GM12801 (cell line): Measurements from ENCODE around the gene APOB.

Source experiments
- TF ChIP-seq, protein P1 (sequence below): IDR thresholded peaks from one replicate; pipeline ENCODE4 v1.5.1; 2011; ENCODE audit warnings: control low read depth; ENCODE audit not compliant: insufficient read length; ENCODE audit errors: extremely low read depth

APOB gene

DNA sequence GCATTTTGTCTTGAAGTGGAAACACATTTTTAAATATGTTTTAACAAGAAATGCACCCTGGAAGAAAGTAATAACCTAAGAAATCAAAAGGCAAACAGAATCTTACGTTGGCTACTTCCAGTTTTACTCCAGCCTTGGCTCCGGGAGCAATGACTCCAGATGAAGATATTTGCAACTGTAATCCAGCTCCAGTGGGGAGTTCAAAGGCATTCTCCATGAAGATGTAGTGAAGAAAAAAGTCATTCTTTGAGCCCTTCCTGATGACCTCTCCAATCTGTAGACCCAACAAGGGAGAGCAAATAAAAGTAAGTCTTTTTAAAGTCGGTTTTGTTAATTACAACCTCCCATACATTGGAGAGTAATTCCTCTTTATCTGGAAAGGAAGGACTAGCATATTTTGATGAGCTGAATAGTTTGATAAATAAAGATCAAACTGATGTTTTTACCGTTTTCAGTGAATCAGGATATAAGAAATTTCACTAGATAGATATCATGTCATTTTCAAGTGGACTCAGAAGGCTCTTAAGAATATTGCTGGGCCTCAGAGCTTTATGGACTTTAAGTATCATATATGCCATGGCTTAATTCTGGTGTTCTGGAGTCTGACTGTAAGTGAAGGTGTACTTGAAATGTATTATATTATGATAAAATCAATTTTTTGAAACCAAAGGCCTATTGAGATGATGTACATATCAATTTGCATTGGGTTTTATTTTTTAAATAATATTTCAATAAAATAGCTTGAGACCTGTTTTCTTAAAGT, 20.3 kb downstream of the APOB start:
- TF ChIP-seq, protein P1, sequence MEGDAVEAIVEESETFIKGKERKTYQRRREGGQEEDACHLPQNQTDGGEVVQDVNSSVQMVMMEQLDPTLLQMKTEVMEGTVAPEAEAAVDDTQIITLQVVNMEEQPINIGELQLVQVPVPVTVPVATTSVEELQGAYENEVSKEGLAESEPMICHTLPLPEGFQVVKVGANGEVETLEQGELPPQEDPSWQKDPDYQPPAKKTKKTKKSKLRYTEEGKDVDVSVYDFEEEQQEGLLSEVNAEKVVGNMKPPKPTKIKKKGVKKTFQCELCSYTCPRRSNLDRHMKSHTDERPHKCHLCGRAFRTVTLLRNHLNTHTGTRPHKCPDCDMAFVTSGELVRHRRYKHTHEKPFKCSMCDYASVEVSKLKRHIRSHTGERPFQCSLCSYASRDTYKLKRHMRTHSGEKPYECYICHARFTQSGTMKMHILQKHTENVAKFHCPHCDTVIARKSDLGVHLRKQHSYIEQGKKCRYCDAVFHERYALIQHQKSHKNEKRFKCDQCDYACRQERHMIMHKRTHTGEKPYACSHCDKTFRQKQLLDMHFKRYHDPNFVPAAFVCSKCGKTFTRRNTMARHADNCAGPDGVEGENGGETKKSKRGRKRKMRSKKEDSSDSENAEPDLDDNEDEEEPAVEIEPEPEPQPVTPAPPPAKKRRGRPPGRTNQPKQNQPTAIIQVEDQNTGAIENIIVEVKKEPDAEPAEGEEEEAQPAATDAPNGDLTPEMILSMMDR = no peak

DNA sequence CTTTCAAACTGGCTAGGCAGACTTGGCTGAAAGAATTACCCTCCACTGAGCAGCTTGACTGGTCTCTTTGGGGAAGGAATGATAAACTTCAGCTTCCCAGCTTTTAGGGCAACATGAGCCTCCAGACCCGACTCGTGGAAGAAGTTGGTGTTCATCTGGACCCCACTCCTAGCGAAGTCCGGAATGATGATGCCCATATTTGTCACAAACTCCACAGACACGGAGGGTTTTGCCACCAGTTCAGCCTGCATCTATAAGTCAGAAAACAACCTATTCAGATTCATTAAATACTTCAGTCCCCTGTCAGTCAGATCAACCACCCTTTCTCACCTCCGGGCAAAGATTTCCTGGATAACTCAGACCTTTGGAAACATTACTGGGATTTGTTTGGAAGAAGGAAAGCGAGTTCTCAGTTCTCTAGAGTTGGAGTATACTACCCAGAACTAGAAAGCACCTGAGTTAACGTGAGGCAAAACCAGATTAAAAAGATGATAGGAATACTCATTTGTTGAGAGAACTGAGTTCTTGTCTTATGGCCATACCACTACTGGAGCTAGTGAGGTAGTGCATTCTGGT, 21.0 kb downstream of the APOB start:
- TF ChIP-seq, protein P1 = no peak

- TF ChIP-seq, protein P1 = no peak
Observed at GRCh38 chr2:21021430-21021829, 22.4 kb downstream of the APOB start.

- TF ChIP-seq, protein P1 = no peak
Observed at GRCh38 chr2:21020668-21021288, 23.1 kb downstream of the APOB start.

- TF ChIP-seq, protein P1 = no peak
Observed at GRCh38 chr2:21020031-21020667, 23.7 kb downstream of the APOB start.

GRCh38 chr2:21019678-21020021, 24.2 kb downstream of the APOB start:
- TF ChIP-seq, protein P1 = no peak

GRCh38 chr2:21019000-21019677, 24.7 kb downstream of the APOB start:
- TF ChIP-seq, protein P1 = no peak
